K562 treated with DMSO at 1 percent for 4 hours (cell line): ENCODE results near the gene IDH3B. TPM values are rescaled to one million over a fixed set of nuclear protein-coding genes. Genes with fewer than 3 reads are reported as not detected.

ENCODE experiments used
- total RNA-seq: library from RNA; unstranded; fragments of 300-600 nt; gene quantifications from 2 replicates; pipeline ENCODE4 v1.2.3, GENCODE V29; 2022; ENCODE audit not compliant: insufficient read depth

Gene IDH3B
- total RNA-seq: 85.6 and 86.4 TPM in 2 replicates

DNA sequence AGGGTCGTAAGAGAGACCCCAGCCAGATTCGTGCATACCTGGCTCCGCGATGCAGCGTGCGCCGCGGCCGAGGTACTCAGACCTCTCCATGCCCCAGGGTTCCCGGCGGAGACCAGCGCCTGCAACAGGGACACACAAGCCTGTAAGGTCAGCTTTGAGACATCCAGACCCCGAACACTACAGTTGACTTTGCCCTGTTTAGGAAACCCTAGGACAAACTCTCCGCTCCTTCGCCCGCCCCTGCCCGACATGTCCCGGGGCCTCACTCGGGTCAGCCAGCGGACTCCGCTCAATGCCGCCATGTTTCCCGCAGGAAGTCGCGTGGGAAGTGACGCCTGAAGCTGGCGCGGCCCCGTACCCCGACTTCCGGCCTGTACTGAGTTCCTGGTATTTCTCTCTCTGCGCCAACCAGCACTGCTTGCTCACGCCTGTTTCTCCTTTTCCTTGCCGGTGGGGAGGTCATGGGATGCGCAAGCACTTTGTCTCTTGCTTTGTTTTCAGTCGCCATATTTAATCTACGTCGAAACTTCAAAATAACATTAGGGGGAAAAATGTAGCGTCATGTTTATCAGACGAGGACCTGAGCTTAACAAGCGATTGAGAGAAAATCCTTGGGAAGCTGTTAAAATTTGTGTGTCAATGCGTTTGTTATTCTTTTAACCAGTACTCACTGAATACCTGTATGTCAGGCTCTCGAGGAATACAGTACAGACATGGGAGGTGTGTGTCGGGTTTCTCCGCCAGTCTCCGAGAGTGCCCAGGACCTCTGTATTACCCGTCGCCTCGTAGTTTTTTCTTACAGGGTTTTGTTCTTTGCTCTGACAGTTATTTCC is at the start of gene IDH3B:
Gene IDH3B (minus strand): TSS at position 330 of the 833 bp plus-strand sequence. CDS start 28 bp downstream, at position 302.

DNA sequence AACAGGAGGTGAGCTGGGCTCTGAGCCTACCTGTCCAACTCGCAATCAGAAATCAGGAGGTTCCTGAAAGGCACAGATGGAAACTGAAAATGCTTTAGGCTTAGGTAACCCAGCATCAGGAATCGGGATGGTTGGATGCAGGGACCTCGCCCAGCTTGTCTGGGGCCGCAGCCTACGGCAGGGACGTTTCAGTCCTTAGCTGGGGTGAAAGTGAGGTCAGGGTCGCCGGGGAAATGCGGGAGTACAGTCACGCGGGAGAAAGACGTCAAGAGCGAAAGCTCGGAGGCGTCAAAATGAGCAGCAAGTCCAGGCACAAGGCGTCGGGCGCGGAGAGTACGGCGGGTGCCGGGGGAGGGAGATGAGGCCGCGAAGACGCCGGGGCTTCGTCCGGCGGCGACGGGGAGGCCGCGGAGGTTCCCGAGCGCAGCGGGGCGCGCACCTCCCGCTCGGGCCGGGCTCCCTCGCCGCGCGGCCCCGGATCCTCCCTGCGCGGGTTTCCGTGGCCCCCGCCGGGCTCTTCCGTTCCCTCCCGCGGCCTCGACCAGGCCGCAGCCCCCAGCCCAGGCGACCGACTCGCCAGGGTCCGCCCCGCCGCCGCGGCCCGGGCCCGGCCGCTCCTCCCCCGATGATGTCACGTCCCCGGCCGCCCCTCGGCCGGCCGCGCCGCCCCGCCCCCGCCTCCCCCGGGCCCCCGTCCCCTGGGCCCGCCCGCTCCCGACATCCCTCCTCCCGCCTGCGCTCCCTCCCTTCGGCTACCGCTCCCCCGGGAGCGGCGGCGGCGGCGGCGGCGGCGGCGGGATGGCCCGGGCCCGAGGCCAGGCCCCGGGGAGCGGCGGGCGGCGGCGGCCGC is 28.2 kb upstream of the IDH3B start, which contains the start of gene EBF4:
Gene EBF4 (plus strand): TSS at position 745 of the 850 bp plus-strand sequence. CDS start 866 bp downstream, outside the sequence.

DNA sequence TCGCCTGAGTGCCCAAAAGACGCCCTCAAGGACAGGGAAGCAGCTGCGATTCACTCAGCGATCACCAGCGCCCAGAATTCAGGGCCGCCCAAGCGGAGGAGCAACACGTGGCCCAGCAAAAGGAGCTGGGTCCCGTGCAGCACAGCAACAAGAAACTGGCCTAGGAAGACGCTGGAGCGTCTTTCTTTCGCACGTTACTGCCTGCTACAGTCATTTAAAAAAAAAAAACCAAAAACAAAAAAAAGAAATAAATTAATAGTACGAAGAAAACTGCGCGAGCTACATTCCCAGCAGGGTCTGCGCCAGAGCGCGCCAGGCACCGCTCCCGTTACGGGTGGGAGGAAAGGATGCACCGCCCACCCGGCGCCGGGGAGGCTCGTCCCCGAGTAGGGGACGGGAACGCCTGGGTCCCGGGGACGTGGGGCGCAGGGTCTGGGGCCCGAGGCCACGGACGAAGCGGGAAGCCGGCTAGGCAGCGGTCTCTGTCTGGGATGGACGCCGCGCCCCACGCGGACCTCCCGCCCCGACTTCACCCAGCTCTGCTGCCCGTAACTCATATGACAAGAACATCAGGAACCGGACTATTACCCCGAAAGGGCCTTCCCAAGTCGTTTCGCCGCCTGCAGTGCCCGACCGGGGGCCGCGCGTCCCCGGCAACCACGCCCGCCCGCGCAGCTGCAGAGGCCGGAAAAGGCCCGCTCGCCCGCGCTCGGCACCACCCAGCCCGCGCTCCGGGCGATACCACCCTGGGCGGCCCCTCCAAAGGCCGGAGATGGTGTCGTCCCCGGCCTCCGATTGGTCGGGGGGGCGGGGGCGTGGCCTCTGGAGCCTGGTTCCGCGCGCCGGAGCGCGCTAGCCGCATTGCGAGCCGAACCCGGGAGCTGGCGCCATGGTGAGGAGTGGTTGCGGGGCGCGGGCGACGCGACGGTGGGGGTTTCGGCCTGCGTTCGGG is 12.0 kb downstream of the IDH3B start, which contains the start of gene NOP56:
Gene NOP56 (plus strand): TSS at position 861 of the 952 bp plus-strand sequence. CDS start 29 bp downstream, at position 890.

Other genes starting within 250 kb of the IDH3B start
- 444 and 449 TPM in 2 replicates for gene SNRPB, start 193.4 kb downstream of the IDH3B start, total RNA-seq
- 1.5 and 1.6 TPM in 2 replicates for gene ZNF343, start 155.3 kb downstream of the IDH3B start, total RNA-seq
- gene TMC2, start 127.6 kb downstream of the IDH3B start, total RNA-seq: not detected in 2 replicates
- 101 and 107 TPM in 2 replicates for gene NOP56, start 11.6 kb downstream of the IDH3B start, total RNA-seq
- 2.1 TPM in 1 of 2 replicates, not detected in the other for gene EBF4, start 28.6 kb upstream of the IDH3B start, total RNA-seq
- 0.67 and 1.1 TPM in 2 replicates for gene CPXM1, start 136.4 kb upstream of the IDH3B start, total RNA-seq
- not detected in 2 replicates for gene C20orf141, start 150.8 kb upstream of the IDH3B start, total RNA-seq
- gene TMEM239, start 152.1 kb upstream of the IDH3B start, total RNA-seq: not detected in 2 replicates
- 13.7 and 18.5 TPM in 2 replicates for gene PCED1A, start 176.4 kb upstream of the IDH3B start, total RNA-seq
- gene VPS16, start 176.5 kb upstream of the IDH3B start, total RNA-seq: 17.3 and 30.6 TPM in 2 replicates
- 19.1 and 24.7 TPM in 2 replicates for gene PTPRA, start 209.3 kb upstream of the IDH3B start, total RNA-seq